Measurements from ENCODE around the gene PPFIA3.

The PPFIA3 gene

GRCh38 chr19:49193822-49194394 lies 74.6 kb downstream of the PPFIA3 start:
- H3K27me3 ChIP-seq (ENCODE audit: control insufficient read depth, insufficient read depth, low read length), result peaks cover 7% of the 10 kb centered on the region; the same call in 1 of the 2 replicates
- H3K9ac ChIP-seq (ENCODE audit: low read length), result no peak overlapping the region
- 0 out of 2 replicates have a peak, but pooled peaks cover 3% of the 10 kb centered on the region for H3K9me3 ChIP-seq (ENCODE audit: control insufficient read depth, insufficient read depth, low read depth, low read length)
- H3K4me3 ChIP-seq (ENCODE audit: low read depth, low read length), result no peak overlapping the region
- H3K4me1 ChIP-seq (ENCODE audit: control insufficient read depth, insufficient read depth, low read length), result no peaks in the 10 kb centered on the region
- no peak overlapping the region for H3K27ac ChIP-seq (ENCODE audit: low read depth, low read length)
- no peaks in the 10 kb centered on the region for H3K36me3 ChIP-seq (ENCODE audit: control insufficient read depth, insufficient read depth, low read length)

- H3K27me3 ChIP-seq (ENCODE audit: control insufficient read depth, insufficient read depth, low read length), result peaks cover 7% of the 10 kb centered on the region; the same call in 1 of the 2 replicates
- H3K4me3 ChIP-seq (ENCODE audit: low read depth, low read length), result no peak overlapping the region
- H3K9ac ChIP-seq (ENCODE audit: low read length), result no peak overlapping the region
- no peak overlapping the region for H3K27ac ChIP-seq (ENCODE audit: low read depth, low read length)
- no peaks in the 10 kb centered on the region for H3K4me1 ChIP-seq (ENCODE audit: control insufficient read depth, insufficient read depth, low read length)
- H3K9me3 ChIP-seq (ENCODE audit: control insufficient read depth, insufficient read depth, low read depth, low read length), result 0 out of 2 replicates have a peak, but pooled peaks cover 3% of the 10 kb centered on the region
- no peaks in the 10 kb centered on the region for H3K36me3 ChIP-seq (ENCODE audit: control insufficient read depth, insufficient read depth, low read length)
These were observed 75.1 kb downstream of the PPFIA3 start for GRCh38 chr19:49194408-49194807.

GRCh38 chr19:49196527-49197240 lies 77.3 kb downstream of the PPFIA3 start:
- no peak overlapping the region for H3K27ac ChIP-seq (ENCODE audit: low read depth, low read length)
- H3K4me1 ChIP-seq (ENCODE audit: control insufficient read depth, insufficient read depth, low read length), result no peaks in the 10 kb centered on the region
- H3K4me3 ChIP-seq (ENCODE audit: low read depth, low read length), result no peak overlapping the region
- no peaks in the 10 kb centered on the region for H3K9me3 ChIP-seq (ENCODE audit: control insufficient read depth, insufficient read depth, low read depth, low read length)
- no peak overlapping the region for H3K9ac ChIP-seq (ENCODE audit: low read length)
- H3K36me3 ChIP-seq (ENCODE audit: control insufficient read depth, insufficient read depth, low read length), result no peaks in the 10 kb centered on the region
- H3K27me3 ChIP-seq (ENCODE audit: control insufficient read depth, insufficient read depth, low read length), result peaks cover 7% of the 10 kb centered on the region; the same call in 1 of the 2 replicates

GRCh38 chr19:49200238-49200862 lies 81.0 kb downstream of the PPFIA3 start:
- H3K27me3 ChIP-seq (ENCODE audit: control insufficient read depth, insufficient read depth, low read length), result no peaks in the 10 kb centered on the region
- H3K36me3 ChIP-seq (ENCODE audit: control insufficient read depth, insufficient read depth, low read length), result no peaks in the 10 kb centered on the region
- no peak overlapping the region for H3K9ac ChIP-seq (ENCODE audit: low read length)
- no peak overlapping the region for H3K4me3 ChIP-seq (ENCODE audit: low read depth, low read length)
- no peak overlapping the region for H3K27ac ChIP-seq (ENCODE audit: low read depth, low read length)
- H3K9me3 ChIP-seq (ENCODE audit: control insufficient read depth, insufficient read depth, low read depth, low read length), result no peaks in the 10 kb centered on the region
- H3K4me1 ChIP-seq (ENCODE audit: control insufficient read depth, insufficient read depth, low read length), result no peaks in the 10 kb centered on the region

Measured in HUES6 (cell line).